ENCODE results near the gene CFAP90. TPM values are rescaled to one million over a fixed set of nuclear protein-coding genes. Genes with fewer than 3 reads are reported as not detected.

The CFAP90 gene
- total RNA-seq, 1 donor from 2014 or later, result not detected

DNA sequence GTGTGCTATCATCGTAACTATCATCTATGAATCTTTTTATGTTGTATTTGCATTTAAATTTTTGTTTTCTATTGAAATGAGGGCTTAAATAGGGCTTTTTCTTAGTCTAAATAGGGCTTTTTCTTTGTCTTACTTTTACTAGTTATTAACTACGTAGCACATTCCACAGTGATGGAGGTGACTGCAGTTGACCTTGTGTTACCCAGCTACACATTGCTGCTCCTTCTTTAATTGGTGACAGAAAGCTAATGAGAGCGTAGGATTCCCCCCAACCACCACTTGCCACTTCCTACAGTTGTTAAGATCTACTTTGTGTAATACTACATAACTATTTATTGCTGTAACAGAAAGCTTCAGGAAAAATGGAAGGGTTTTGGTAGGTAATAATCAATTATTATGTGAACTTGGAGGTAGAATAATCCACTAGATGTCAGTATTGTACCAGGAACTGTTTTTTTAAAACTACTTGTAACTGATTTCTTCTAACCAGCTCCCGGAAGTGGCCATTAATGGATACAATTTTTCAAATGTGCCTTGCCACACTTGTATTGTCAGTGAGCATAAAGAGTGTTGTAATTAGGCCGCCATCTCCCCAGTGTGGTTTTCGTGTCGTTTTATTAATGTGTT, 36.0 kb upstream of the CFAP90 start:
- peak; percentile 45 for TF ChIP-seq CTCF (IDR thresholded peaks at IDR 0.05; ENCODE audit: insufficient read depth, low read length, severe bottlenecking)
- FAIRE-seq, result no peak
- Histone ChIP-seq H3K36me3 (ENCODE audit: control insufficient read depth, insufficient read depth, low read length) (peaks cover 14% of the 10 kb centered on the region), H3K4me3 (ENCODE audit: low read depth, low read length) (no peak overlapping the region), H3K27me3 (ENCODE audit: control insufficient read depth, insufficient read depth, low read length) (no peaks in the 10 kb centered on the region)
- DNase-seq (ENCODE audit: low read depth), result peak; percentile 53

DNA sequence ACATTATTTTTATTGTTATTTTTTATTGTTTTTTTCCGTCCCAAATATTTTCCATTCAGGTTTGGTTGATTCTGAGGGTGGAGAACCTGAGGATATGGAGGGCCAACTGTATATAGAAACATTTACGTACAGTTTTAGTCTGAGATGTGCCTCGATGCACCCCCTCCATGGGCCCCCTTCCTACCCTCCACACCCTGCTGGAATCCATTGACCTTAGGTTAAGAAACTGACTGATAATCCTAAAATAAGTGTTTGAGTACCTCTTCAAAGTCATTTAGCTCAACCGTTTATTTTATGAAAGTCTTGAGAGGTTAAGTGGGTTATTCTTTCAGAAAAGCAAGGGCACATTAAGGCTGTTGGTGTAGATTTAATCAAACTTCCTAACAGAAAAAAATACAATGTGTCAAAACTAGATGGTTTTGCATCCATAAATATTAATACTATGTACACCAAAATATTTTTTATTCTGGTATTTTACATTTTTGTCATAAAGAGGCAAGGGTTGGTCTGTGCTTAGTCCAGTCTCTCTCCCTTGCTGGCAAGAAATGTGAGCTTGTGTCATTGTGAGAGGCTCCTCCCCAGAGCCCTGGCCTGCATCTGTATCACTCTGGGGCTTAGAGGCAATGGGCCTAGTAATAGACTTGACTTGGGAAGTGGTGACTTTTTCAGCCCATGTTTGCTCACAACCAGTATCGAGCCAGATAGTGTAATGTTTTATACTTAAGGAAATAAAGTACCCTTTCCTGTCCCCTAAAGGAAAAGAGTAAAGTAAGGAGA, 33.7 kb upstream of the CFAP90 start:
- no peak for DNase-seq (ENCODE audit: low read depth)
- H3K27me3 ChIP-seq (ENCODE audit: control insufficient read depth, insufficient read depth, low read length), result no peaks in the 10 kb centered on the region
- no peak for TF ChIP-seq CTCF (IDR thresholded peaks at IDR 0.05; ENCODE audit: insufficient read depth, low read length, severe bottlenecking)
- peaks cover 18% of the 10 kb centered on the region for H3K36me3 ChIP-seq (ENCODE audit: control insufficient read depth, insufficient read depth, low read length)
- no peak for FAIRE-seq
- H3K4me3 ChIP-seq (ENCODE audit: low read depth, low read length), result no peak overlapping the region

DNA sequence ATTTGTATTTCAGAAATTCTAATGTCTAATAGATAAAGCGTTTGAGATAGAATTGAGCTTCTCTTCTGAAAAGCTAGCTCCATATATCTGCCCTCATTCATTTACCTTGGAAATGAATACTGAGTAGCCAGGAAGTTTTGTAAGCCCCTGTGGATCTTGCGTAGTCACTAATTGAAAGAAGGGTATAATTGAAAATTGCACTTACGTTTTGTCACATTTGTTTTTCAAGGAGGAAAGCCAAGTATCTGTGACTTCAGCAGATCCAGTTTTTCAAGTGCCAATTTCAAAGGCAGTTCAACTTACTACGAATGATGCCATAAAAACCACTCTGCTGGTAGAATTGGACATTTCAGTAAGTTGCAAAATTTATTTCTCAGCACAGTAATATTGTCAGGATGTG, 32.0 kb upstream of the CFAP90 start:
- H3K27me3 ChIP-seq (ENCODE audit: control insufficient read depth, insufficient read depth, low read length), result no peaks in the 10 kb centered on the region
- no peak for FAIRE-seq
- no peak overlapping the region for H3K4me3 ChIP-seq (ENCODE audit: low read depth, low read length)
- DNase-seq (ENCODE audit: low read depth), result no peak
- H3K36me3 ChIP-seq (ENCODE audit: control insufficient read depth, insufficient read depth, low read length), result peaks cover 19% of the 10 kb centered on the region
- TF ChIP-seq CTCF (IDR thresholded peaks at IDR 0.05; ENCODE audit: insufficient read depth, low read length, severe bottlenecking), result no peak

DNA sequence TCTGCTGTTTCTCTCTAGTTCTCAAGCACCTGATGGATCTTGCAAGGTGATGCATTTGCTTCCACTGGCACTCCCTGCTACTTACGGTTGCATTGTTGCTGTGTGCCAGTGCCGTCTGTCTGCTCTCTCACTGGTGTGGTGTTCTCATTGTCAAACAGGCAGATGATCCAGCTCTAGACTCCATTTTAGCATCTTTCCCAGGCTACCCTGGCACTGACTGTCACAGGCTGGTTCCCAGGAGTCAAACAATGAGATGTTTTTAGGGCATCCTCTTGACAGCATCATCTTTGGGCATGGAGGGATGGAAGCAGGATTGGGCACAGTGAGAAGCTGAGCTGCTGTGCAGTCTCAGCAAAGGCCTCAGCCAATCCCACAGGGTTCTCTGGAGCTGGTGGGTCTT, 30.9 kb upstream of the CFAP90 start:
- DNase-seq (ENCODE audit: low read depth), result no peak
- Histone ChIP-seq H3K4me3 (ENCODE audit: low read depth, low read length) (no peak overlapping the region), H3K27me3 (ENCODE audit: control insufficient read depth, insufficient read depth, low read length) (no peaks in the 10 kb centered on the region), H3K36me3 (ENCODE audit: control insufficient read depth, insufficient read depth, low read length) (peaks cover 18% of the 10 kb centered on the region)
- no peak for FAIRE-seq
- no peak for TF ChIP-seq CTCF (IDR thresholded peaks at IDR 0.05; ENCODE audit: insufficient read depth, low read length, severe bottlenecking)

DNA sequence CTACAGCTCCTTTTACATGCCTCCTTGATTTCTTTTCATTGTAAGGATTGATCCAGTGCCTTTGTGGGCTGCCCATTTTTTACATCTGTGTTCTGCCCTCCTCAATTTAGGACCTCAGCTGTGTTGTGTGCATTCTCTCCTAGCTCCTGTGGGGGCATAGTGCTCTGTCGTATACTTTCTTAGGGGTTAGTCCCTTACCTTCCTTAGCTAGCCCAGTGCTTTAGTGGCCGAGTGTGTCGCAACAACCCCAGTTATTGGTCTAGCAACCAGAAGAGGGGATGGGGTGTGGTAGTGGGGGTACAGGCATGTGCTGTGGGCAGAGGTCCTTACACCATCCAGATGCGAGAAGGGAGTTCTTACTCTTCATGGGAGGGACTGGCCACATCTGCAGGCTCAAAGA, 30.2 kb upstream of the CFAP90 start:
- H3K36me3 ChIP-seq (ENCODE audit: control insufficient read depth, insufficient read depth, low read length), result peaks cover 19% of the 10 kb centered on the region
- H3K27me3 ChIP-seq (ENCODE audit: control insufficient read depth, insufficient read depth, low read length), result no peaks in the 10 kb centered on the region
- FAIRE-seq (no peak), DNase-seq (ENCODE audit: low read depth) (no peak)
- no peak for TF ChIP-seq CTCF (IDR thresholded peaks at IDR 0.05; ENCODE audit: insufficient read depth, low read length, severe bottlenecking)
- no peak overlapping the region for H3K4me3 ChIP-seq (ENCODE audit: low read depth, low read length)
